SK-N-SH (cell line): Measurements from ENCODE around the gene WASF2. TPM values are rescaled to one million over a fixed set of nuclear protein-coding genes. Genes with fewer than 3 reads are reported as not detected.

Experiments
- CTCF ChIA-PET: fragments of 300-600, 350-600 bp; formaldehyde crosslinking; extraction: SDS; loops from one replicate; lab custom pipeline; 2021; lab: Yijun Ruan, JAX
- POLR2A ChIA-PET: fragments of 350-600 bp; sonication (Branson Sonifier 250); formaldehyde crosslinking; extraction: SDS; loops from one replicate; lab custom pipeline; 2020; ENCODE audit warnings: antibody characterized with exemption, inconsistent platforms; lab: Yijun Ruan, JAX
- DNase-seq: peaks from one replicate; pipeline ENCODE4 v3.0.0; 2012
- H2AFZ ChIP-seq: fragments of 200-600 bp; sonication (generic); 2 replicates; pipeline ENCODE4 v1.8.1; 2016; ENCODE audit warnings: antibody characterized with exemption, mild to moderate bottlenecking, low read depth
- H3F3A ChIP-seq: fragments of 200-600 bp; sonication (generic); replicated peaks from 2 replicates; pipeline ENCODE3; 2016; ENCODE audit warnings: antibody characterized with exemption, mild to moderate bottlenecking; ENCODE audit not compliant: insufficient read depth
- H3K27ac ChIP-seq, 2 experiments: fragments of 200-500 bp in 1 of 2; fragments of 200-600 bp in 1 of 2; sonication (Bioruptor generic) in 1 of 2; sonication (generic), shearing (Covaris generic) in 1 of 2; 2 replicates each; pipeline versions ENCODE4 v1.5.1 to v1.6.1; 2014 to 2016; ENCODE audit warnings: low read depth in 2 of 2, inconsistent platforms in 1 of 2, low read length in 1 of 2, mild to moderate bottlenecking in 1 of 2, mixed read lengths in 1 of 2
- H3K27me3 ChIP-seq: fragments of 200-600 bp; sonication (generic), shearing (Covaris generic); 2 replicates; pipeline ENCODE4 v1.6.1; 2016; ENCODE audit warnings: mixed run types; ENCODE audit not compliant: insufficient read depth
- H3K36me3 ChIP-seq, 2 experiments: fragments of 200-500 bp in 1 of 2; fragments of 200-600 bp in 1 of 2; sonication (Bioruptor generic) in 1 of 2; sonication (generic) in 1 of 2; replicated peaks in 1 of 2; 2 replicates each; pipeline versions ENCODE3 to v1.5.1; 2014 to 2016; ENCODE audit warnings: low read length in 1 of 2, mild to moderate bottlenecking in 1 of 2; ENCODE audit not compliant: insufficient read depth in 2 of 2, control insufficient read depth in 1 of 2
- H3K4me1 ChIP-seq, 2 experiments: fragments of 200-500 bp in 1 of 2; fragments of 200-600 bp in 1 of 2; sonication (Bioruptor generic) in 1 of 2; sonication (generic), shearing (Covaris generic) in 1 of 2; 2 replicates each; pipeline versions ENCODE4 v1.5.1 to v1.6.1; 2014 to 2016; ENCODE audit warnings: low read depth in 1 of 2, low read length in 1 of 2, mixed run types in 1 of 2; ENCODE audit not compliant: insufficient read depth in 2 of 2, control insufficient read depth in 1 of 2
- H3K4me2 ChIP-seq: fragments of 200-600 bp; sonication (generic), shearing (Covaris generic); 2 replicates; pipeline ENCODE4 v1.6.1; 2017; ENCODE audit warnings: mixed run types
- H3K4me3 ChIP-seq, 2 experiments: fragments of 200-500 bp in 1 of 2; fragments of 200-600 bp in 1 of 2; sonication (Bioruptor generic) in 1 of 2; sonication (generic), shearing (Covaris generic) in 1 of 2; 2 replicates each; pipeline versions ENCODE4 v1.5.1 to v1.8.1; 2014 to 2016; ENCODE audit warnings: low read depth in 2 of 2, inconsistent platforms in 1 of 2, low read length in 1 of 2, mild to moderate bottlenecking in 1 of 2, mixed read lengths in 1 of 2, moderate library complexity in 1 of 2
- H3K79me2 ChIP-seq: fragments of 200-600 bp; sonication (generic); 2 replicates; pipeline ENCODE4 v1.8.1; 2017; ENCODE audit warnings: mild to moderate bottlenecking; ENCODE audit not compliant: insufficient read depth
- H3K9ac ChIP-seq: fragments of 200-600 bp; sonication (generic); 2 replicates; pipeline ENCODE4 v1.6.1; 2017; ENCODE audit warnings: mixed run types
- H3K9me2 ChIP-seq: fragments of 200-600 bp; sonication (generic); 2 replicates; pipeline ENCODE4 v1.6.1; 2017; ENCODE audit warnings: mixed run types
- H3K9me3 ChIP-seq: fragments of 200-600 bp; sonication (generic); 2 replicates; pipeline ENCODE4 v1.6.1; 2017; ENCODE audit warnings: mixed run types, mild to moderate bottlenecking, moderate library complexity
- H4K20me1 ChIP-seq: fragments of 200-600 bp; sonication (generic); 2 replicates; pipeline ENCODE4 v1.6.1; 2017; ENCODE audit warnings: mild to moderate bottlenecking, mixed run types; ENCODE audit not compliant: insufficient read depth
- CTCF ChIP-seq: fragments of 200-600 bp; sonication (generic); IDR thresholded peaks from 2 replicates; pipeline ENCODE4 v1.6.1; 2017; ENCODE audit warnings: antibody characterized with exemption, mild to moderate bottlenecking, moderate library complexity
- ELF1 ChIP-seq: IDR thresholded peaks from 2 replicates; pipeline ENCODE4 v1.4.0; 2012
- FOXM1 ChIP-seq: IDR thresholded peaks from 2 replicates; pipeline ENCODE4 v1.4.0; 2012; ENCODE audit warnings: low read depth, mild to moderate bottlenecking
- MAX ChIP-seq: IDR thresholded peaks from 2 replicates; pipeline ENCODE4 v1.4.0; 2012; ENCODE audit warnings: low read depth
- NRF1 ChIP-seq: IDR thresholded peaks from 2 replicates; pipeline ENCODE4 v1.6.1; 2012; ENCODE audit warnings: low read depth, mild to moderate bottlenecking, low read length
- POLR2AphosphoS5 ChIP-seq: IDR thresholded peaks from 2 replicates; pipeline ENCODE4 v1.6.1; 2012; ENCODE audit warnings: low read depth, low read length
- REST ChIP-seq: IDR thresholded peaks from 2 replicates; pipeline ENCODE4 v1.6.1; 2012; ENCODE audit warnings: mild to moderate bottlenecking, low read depth, low read length, moderate library complexity
- RFX5 ChIP-seq: IDR thresholded peaks from 2 replicates; pipeline ENCODE4 v1.6.1; 2012; ENCODE audit warnings: mild to moderate bottlenecking, improper control_type of control experiment, low read length
- SMC3 ChIP-seq: IDR thresholded peaks from 2 replicates; pipeline ENCODE4 v1.6.1; 2012; ENCODE audit warnings: low read depth, low read length, improper control_type of control experiment
- TAF1 ChIP-seq: IDR thresholded peaks from 2 replicates; pipeline ENCODE4 v1.6.1; 2012; ENCODE audit warnings: low read depth, mild to moderate bottlenecking, low read length, moderate library complexity, borderline replicate concordance
- TEAD4 ChIP-seq: IDR thresholded peaks from 2 replicates; pipeline ENCODE4 v1.4.0; 2012; ENCODE audit warnings: mild to moderate bottlenecking, borderline replicate concordance; ENCODE audit not compliant: insufficient read depth
- USF2 ChIP-seq: fragments of 150-350 bp; IDR thresholded peaks from 2 replicates; pipeline ENCODE4 v1.6.1; 2017; ENCODE audit warnings: antibody characterized with exemption, low read length, low read depth, borderline replicate concordance
- WGBS: methylation state at CpG from one replicate; pipeline ENCODE4 v1.1.6; 2017; ENCODE audit warnings: low lambda C conversion rate; 5-methylcytosine and 5-hydroxymethylcytosine counted together
- polyA plus RNA-seq, 3 experiments: library from polyadenylated mRNA; depleted of rRNA; stranded (reverse); fragments of >200 nt; gene quantifications; 2 replicates each; pipeline ENCODE4 v1.2.3, GENCODE V29; 2012

The WASF2 gene
- polyA plus RNA-seq, 1 of the 3 experiments (the other 2 are of a cell fraction), result 27.1 TPM

- Histone ChIP-seq H3K9me3 (no peaks in the 10 kb centered on the region), H3K9ac (no peak overlapping the region), H3K4me3 (no peak overlapping the region), H3K27ac (no peak overlapping the region; a peak in 1 of 4 replicates), H3F3A (peaks cover 9% of the 10 kb centered on the region), H3K4me1 (peaks cover 4 to 14% of the 10 kb centered on the region in 2 experiments; a peak in 2 of 4 replicates), H4K20me1 (no peaks in the 10 kb centered on the region), H3K9me2 (no peaks in the 10 kb centered on the region), H3K36me3 (peaks cover 0 to 27% of the 10 kb centered on the region in 2 experiments), H3K79me2 (peaks cover 9% of the 10 kb centered on the region; the same call in 1 of the 2 replicates), H3K4me2 (no peak overlapping the region), H2AFZ (no peak overlapping the region), H3K27me3 (no peaks in the 10 kb centered on the region)
- no peak for DNase-seq
- 84% methylated on average over 14 of the region's 26 CpGs for WGBS
- ChIA-PET POLR2A (interaction anchor here (0.7 kb wide), 1 partner anchor 274 kb away, joined by 3 read pairs; no protein-coding TSS in a partner anchor), CTCF (interaction anchor here (1.2 to 9.6 kb wide), 8 partner anchors 8 to 65 kb away, joined by 3 to 154 read pairs (median 17); partner anchors contain the start of gene CD164L2)
- no peak for TF ChIP-seq REST
- no peak for TF ChIP-seq TAF1
- no peak for TF ChIP-seq CTCF
- TF ChIP-seq POLR2AphosphoS5, result no peak
- no peak for TF ChIP-seq TEAD4
- no peak for TF ChIP-seq ELF1
- TF ChIP-seq USF2, result no peak
- no peak for TF ChIP-seq RFX5
- no peak for TF ChIP-seq FOXM1
- no peak for TF ChIP-seq SMC3
- no peak for TF ChIP-seq MAX
- no peak for TF ChIP-seq NRF1
Measured at GRCh38 chr1:27363766-27364695, 125.9 kb downstream of the WASF2 start.
